HCT116 (cell line): ENCODE results near the gene TRPV4. TPM values are rescaled to one million over a fixed set of nuclear protein-coding genes. Genes with fewer than 3 reads are reported as not detected.

Experiments
- ATAC-seq: fragments of 200-7000 bp; cut with Tn5 transposase; 2 replicates; pipeline ENCODE4 v1.9.1; 2020; ENCODE audit warnings: mild to moderate bottlenecking, moderate library complexity
- BruUV-seq: library from RNA; stranded (reverse); fragments of 400-500 nt; replicated peaks from 2 replicates; lab custom pipeline; 2021; lab: Mats Ljungman, UMichigan
- CTCF ChIA-PET: fragments of 300-600 bp; sonication (Branson Sonifier 250); formaldehyde crosslinking; loops from one replicate; lab custom pipeline; 2021; ENCODE audit warnings: antibody characterized with exemption; lab: Charles Lee
- POLR2A ChIA-PET: fragments of 300-600, 350-600 bp; sonication (Branson Sonifier 250); formaldehyde crosslinking; loops from one replicate; lab custom pipeline; 2021; ENCODE audit warnings: antibody characterized with exemption; lab: Charles Lee
- RAD21 ChIA-PET, 2 experiments: fragments of 300-600 bp; sonication (Branson Sonifier 250); formaldehyde crosslinking; loops; one replicate each; lab custom pipeline; 2023; ENCODE audit warnings: low total read pairs in 2 of 2; ENCODE audit not compliant: uncharacterized antibody in 2 of 2, unreplicated experiment in 2 of 2, low non-redundant PET in 1 of 2; lab: Charles Lee
- DNase-seq: peaks from one replicate; pipeline ENCODE4 v3.0.0-alpha.2; 2010; ENCODE audit warnings: low read depth, low spot score
- H2AFZ ChIP-seq: fragments of 200-600 bp; shearing (Covaris generic), sonication (generic); 2 replicates; pipeline ENCODE4 v1.6.1; 2017; ENCODE audit warnings: low read depth, mixed run types, mixed read lengths, antibody characterized with exemption, low read length; ENCODE audit not compliant: poor library complexity, severe bottlenecking
- H3K27ac ChIP-seq: 2 replicates; pipeline ENCODE4 v1.5.1; 2012; ENCODE audit warnings: low read depth, low read length
- H3K27me3 ChIP-seq: fragments of 200-600 bp; sonication (generic); 2 replicates; pipeline ENCODE4 v1.6.1; 2016; ENCODE audit warnings: mixed run types, low read length, mixed read lengths; ENCODE audit not compliant: insufficient read depth
- H3K36me3 ChIP-seq, 2 experiments: fragments of 200-500 bp in 1 of 2; fragments of 200-600 bp in 1 of 2; sonication (Bioruptor generic) in 1 of 2; sonication (generic) in 1 of 2; 2 replicates each; pipeline versions ENCODE4 v1.5.1 to v1.6.1; 2014 to 2016; ENCODE audit warnings: low read length in 2 of 2, inconsistent platforms in 1 of 2, mixed read lengths in 1 of 2, mixed run types in 1 of 2; ENCODE audit not compliant: insufficient read depth in 2 of 2, control insufficient read depth in 1 of 2
- H3K4me1 ChIP-seq, 2 experiments: fragments of 200-600 bp in 1 of 2; sonication (generic) in 1 of 2; 2 replicates each; pipeline versions ENCODE4 v1.5.1 to v1.6.1; 2012 to 2017; ENCODE audit warnings: low read length in 2 of 2, inconsistent platforms in 1 of 2, mild to moderate bottlenecking in 1 of 2, mixed read lengths in 1 of 2, mixed run types in 1 of 2, moderate library complexity in 1 of 2; ENCODE audit not compliant: insufficient read depth in 2 of 2, control insufficient read depth in 1 of 2
- H3K4me2 ChIP-seq: fragments of 200-600 bp; sonication (generic); 2 replicates; pipeline ENCODE4 v1.6.1; 2017; ENCODE audit warnings: mixed run types, low read length, mixed read lengths
- H3K4me3 ChIP-seq, 2 experiments: fragments of 200-600 bp in 1 of 2; sonication (generic) in 1 of 2; replicated peaks in 1 of 2; 2 replicates each; pipeline ENCODE4 v1.5.1; 2011 to 2016; ENCODE audit warnings: low read length in 2 of 2, control low read depth in 1 of 2, low read depth in 1 of 2, mild to moderate bottlenecking in 1 of 2, mixed read lengths in 1 of 2, mixed run types in 1 of 2
- H3K79me2 ChIP-seq: fragments of 200-600 bp; sonication (generic); 2 replicates; pipeline ENCODE4 v1.6.1; 2017; ENCODE audit warnings: mild to moderate bottlenecking, mixed run types, low read length, moderate library complexity, mixed read lengths; ENCODE audit not compliant: insufficient read depth
- H3K9ac ChIP-seq: fragments of 200-600 bp; sonication (generic); 2 replicates; pipeline ENCODE4 v1.6.1; 2016; ENCODE audit warnings: low read length, mixed read lengths
- H3K9me2 ChIP-seq: fragments of 200-600 bp; sonication (generic), shearing (Covaris generic); 2 replicates; pipeline ENCODE4 v1.6.1; 2017; ENCODE audit warnings: mixed run types, mild to moderate bottlenecking, moderate library complexity; ENCODE audit not compliant: insufficient read depth
- H3K9me3 ChIP-seq, 2 experiments: fragments of 200-500 bp in 1 of 2; fragments of 200-600 bp in 1 of 2; sonication (Bioruptor generic) in 1 of 2; sonication (generic) in 1 of 2; 2 replicates each; pipeline ENCODE4 v1.6.1; 2014 to 2017; ENCODE audit warnings: low read length in 2 of 2, mixed read lengths in 2 of 2, inconsistent platforms in 1 of 2, low read depth in 1 of 2, mild to moderate bottlenecking in 1 of 2, mixed run types in 1 of 2, moderate library complexity in 1 of 2; ENCODE audit not compliant: control insufficient read depth in 1 of 2, insufficient read depth in 1 of 2
- H4K20me1 ChIP-seq: fragments of 200-600 bp; sonication (generic), shearing (Covaris generic); 2 replicates; pipeline ENCODE4 v1.6.1; 2017; ENCODE audit warnings: mixed run types, mild to moderate bottlenecking, moderate library complexity; ENCODE audit not compliant: insufficient read depth
- CTCF ChIP-seq, 3 experiments: fragments of 200-600 bp in 1 of 3; sonication (generic) in 1 of 3; IDR thresholded peaks in 2 of 3; conservative IDR thresholded peaks in 1 of 3; 2 replicates each; pipeline ENCODE4 v1.5.1; 2012 to 2017; ENCODE audit warnings: low read depth in 2 of 3, low read length in 2 of 3, antibody characterized with exemption in 1 of 3, borderline replicate concordance in 1 of 3, control low read depth in 1 of 3, mild to moderate bottlenecking in 1 of 3, mixed read lengths in 1 of 3, mixed run types in 1 of 3, moderate library complexity in 1 of 3; ENCODE audit not compliant: insufficient read depth in 1 of 3
- EZH2 ChIP-seq: fragments of 200-600 bp; sonication (generic); IDR thresholded peaks from 2 replicates; pipeline ENCODE4 v1.6.1; 2017; ENCODE audit warnings: antibody characterized with exemption, mixed run types
- POLR2A ChIP-seq: IDR thresholded peaks from 2 replicates; pipeline ENCODE4 v1.7.0; 2011; ENCODE audit warnings: borderline replicate concordance; ENCODE audit not compliant: insufficient read depth, insufficient read length; ENCODE audit errors: extremely low read depth
- POLR2AphosphoS5 ChIP-seq: IDR thresholded peaks from 2 replicates; pipeline ENCODE4 v1.6.1; 2011; ENCODE audit warnings: mild to moderate bottlenecking, low read depth, low read length, moderate library complexity
- ZBTB33 ChIP-seq: IDR thresholded peaks from 2 replicates; pipeline ENCODE4 v1.6.1; 2011; ENCODE audit warnings: mild to moderate bottlenecking, low read length, moderate library complexity; ENCODE audit not compliant: insufficient replicate concordance; ENCODE audit errors: extremely low read depth
- ZNF274 ChIP-seq: fragments of 200-500 bp; sonication (Bioruptor generic); IDR thresholded peaks from 2 replicates; pipeline ENCODE4 v1.6.1; 2014; ENCODE audit warnings: mild to moderate bottlenecking, low read depth, low read length, inconsistent platforms
- intact Hi-C: fragments of 100-400 bp; cut with micrococcal nuclease; formaldehyde crosslinking; loops from 2 replicates; pipeline ENCODE4 v1.10.0; 2022
- total RNA-seq: library from RNA; stranded (reverse); gene quantifications from one replicate; pipeline ENCODE4 v1.2.1, GENCODE V29; 2021; ENCODE audit not compliant: unreplicated experiment

The TRPV4 gene
- total RNA-seq, 1 experiment from 2014 or later, result 0.54 TPM

- H3K9me2 ChIP-seq, result no peaks in the 10 kb centered on the region
- RAD21 ChIA-PET, result no interaction called here
- intact Hi-C loops, result no loop called here
Observed at GRCh38 chr12:109844091-109844490, 10.9 kb upstream of the TRPV4 start.

GRCh38 chr12:109842021-109842420, 8.8 kb upstream of the TRPV4 start:
- H3K9ac ChIP-seq, result no peak overlapping the region
- no peak overlapping the region for H3K4me3 ChIP-seq
- DNase-seq, result no peak
- H3K4me1 ChIP-seq, result peaks cover 14 to 45% of the 10 kb centered on the region in 2 experiments; a peak in 3 of 4 replicates
- no peaks in the 10 kb centered on the region for H3K27me3 ChIP-seq
- no TSS peak for BruUV-seq
- no peaks in the 10 kb centered on the region for H3K9me3 ChIP-seq
- H3K9me2 ChIP-seq, result no peaks in the 10 kb centered on the region
- H4K20me1 ChIP-seq, result no peaks in the 10 kb centered on the region
- RAD21 ChIA-PET, result no interaction called here
- TF ChIP-seq ZBTB33 (no peak), CTCF (IDR thresholded peaks at IDR 0.05 in 2 of 3, conservative IDR thresholded peaks at IDR 0.05 in 1 of 3; ENCODE audit: borderline replicate concordance in 1 of 3, insufficient read depth in 1 of 3, low read depth in 2 of 3, low read length in 2 of 3) (peak in 1 of 3 experiments; percentile 9; a peak in 2 of 6 replicates)
- TF ChIP-seq, all 23 proteins: peak for 1
- ChIA-PET POLR2A (no interaction called here), CTCF (interaction anchor here (1.2 kb wide), 1 partner anchor 13 kb away, joined by 3 read pairs; no protein-coding TSS in a partner anchor)
- ATAC-seq, result no peak
- intact Hi-C loops, result no loop called here
- H3K27ac ChIP-seq, result no peak overlapping the region
- no peaks in the 10 kb centered on the region for H3K79me2 ChIP-seq
- H3K36me3 ChIP-seq, result no peaks in the 10 kb centered on the region
- no peak overlapping the region for H2AFZ ChIP-seq
- no peak overlapping the region for H3K4me2 ChIP-seq

More at GRCh38 chr12:109844091-109844490, 10.9 kb upstream of the TRPV4 start:
- H3K9ac ChIP-seq, result no peak overlapping the region
- no peak overlapping the region for H3K4me3 ChIP-seq
- H3K36me3 ChIP-seq, result no peaks in the 10 kb centered on the region
- no peak overlapping the region for H3K27ac ChIP-seq
- H3K4me1 ChIP-seq, result peaks cover 14 to 28% of the 10 kb centered on the region in 2 experiments; a peak in 3 of 4 replicates
- ATAC-seq (no peak), DNase-seq (no peak)
- no peak for TF ChIP-seq ZNF274
- no peak for TF ChIP-seq POLR2A
- TF ChIP-seq POLR2AphosphoS5, result no peak
- no peak for TF ChIP-seq EZH2
- no peaks in the 10 kb centered on the region for H3K9me3 ChIP-seq
- ChIA-PET POLR2A (no interaction called here), CTCF (interaction anchor here (0.7 to 2.0 kb wide), 3 partner anchors 9 to 70 kb away, joined by 3 to 5 read pairs (median 4); no protein-coding TSS in a partner anchor)
- BruUV-seq, result no TSS peak
- no peaks in the 10 kb centered on the region for H3K79me2 ChIP-seq
- H3K4me2 ChIP-seq, result no peak overlapping the region
- no peaks in the 10 kb centered on the region for H4K20me1 ChIP-seq
- H2AFZ ChIP-seq, result no peak overlapping the region
- H3K27me3 ChIP-seq, result no peaks in the 10 kb centered on the region
